K562 (cell line): Measurements from ENCODE around the gene G6PC3. TPM values are rescaled to one million over a fixed set of nuclear protein-coding genes. Genes with fewer than 3 reads are reported as not detected.

Experiments used
- BCOR ChIP-seq: fragments of 450-650 bp; IDR thresholded peaks from 2 replicates; pipeline ENCODE4 v1.6.1; 2016
- CBX2 ChIP-seq: fragments of 200-600 bp; sonication (generic); IDR thresholded peaks from one replicate; pipeline ENCODE4 v1.6.1; 2012; ENCODE audit warnings: mild to moderate bottlenecking, low read length, inconsistent platforms; ENCODE audit not compliant: insufficient read depth, poor library complexity, severe bottlenecking
- CC2D1A ChIP-seq: fragments of 450-650 bp; IDR thresholded peaks from 2 replicates; pipeline ENCODE4 v1.6.1; 2017; ENCODE audit warnings: mild to moderate bottlenecking
- EGR1 ChIP-seq: fragments of 450-650 bp; conservative IDR thresholded peaks from 2 replicates; pipeline ENCODE4 v1.6.1; 2017; ENCODE audit warnings: mild to moderate bottlenecking
- EZH2 ChIP-seq: IDR thresholded peaks from 2 replicates; pipeline ENCODE4 v1.6.1; 2012; ENCODE audit warnings: low read depth, mild to moderate bottlenecking, inconsistent platforms, low read length, borderline replicate concordance
- KDM5B ChIP-seq: fragments of 200-600 bp; sonication (generic); IDR thresholded peaks from 2 replicates; pipeline ENCODE4 v1.6.1; 2012; ENCODE audit warnings: low read depth, mild to moderate bottlenecking, moderate library complexity, low read length, control low read depth, inconsistent platforms; ENCODE audit not compliant: insufficient replicate concordance
- MAZ ChIP-seq, 2 experiments: fragments of 450-650 bp in 1 of 2; sonication (generic) in 1 of 2; formaldehyde crosslinking; IDR thresholded peaks in 1 of 2; conservative IDR thresholded peaks in 1 of 2; 2 replicates each; pipeline versions ENCODE4 v1.4.0 to v1.5.0; 2020; ENCODE audit warnings: mild to moderate bottlenecking in 1 of 2, missing genetic modification reagents in 1 of 2
- NCOR1 ChIP-seq: fragments of 450-650 bp; IDR thresholded peaks from 2 replicates; pipeline ENCODE4 v1.6.1; 2016; ENCODE audit warnings: mild to moderate bottlenecking, moderate library complexity
- NR1H2 ChIP-seq: sonication (generic); formaldehyde crosslinking; IDR thresholded peaks from 2 replicates; pipeline ENCODE4 v1.4.0; 2020; ENCODE audit warnings: mild to moderate bottlenecking, missing genetic modification reagents
- PHTF2 ChIP-seq: fragments of 250-450 bp; sonication (Bioruptor Pico); IDR thresholded peaks from 2 replicates; pipeline ENCODE4 v1.5.0; 2021; ENCODE audit warnings: mild to moderate bottlenecking
- POLR2AphosphoS2 ChIP-seq: IDR thresholded peaks from 2 replicates; pipeline ENCODE4 v1.6.1; 2012; ENCODE audit warnings: low read length, improper control_type of control experiment
- POLR2B ChIP-seq: fragments of 450-650 bp; IDR thresholded peaks from 2 replicates; pipeline ENCODE4 v1.6.1; 2018; ENCODE audit warnings: low read depth; ENCODE audit not compliant: partially characterized antibody
- SIX5 ChIP-seq, 2 experiments: IDR thresholded peaks; 2 replicates each; pipeline ENCODE4 v1.6.1; 2011; ENCODE audit warnings: low read length in 2 of 2, borderline replicate concordance in 1 of 2, low read depth in 1 of 2, mild to moderate bottlenecking in 1 of 2, moderate library complexity in 1 of 2; ENCODE audit not compliant: insufficient read depth in 1 of 2
- SMARCA4 ChIP-seq: fragments of 450-650 bp; IDR thresholded peaks from 2 replicates; pipeline ENCODE4 v1.6.1; 2016
- ZKSCAN3 ChIP-seq: fragments of 250-450 bp; sonication (Bioruptor Pico); IDR thresholded peaks from 2 replicates; pipeline ENCODE4 v1.4.0; 2020
- ZNF165 ChIP-seq: fragments of 250-450 bp; sonication (Bioruptor Pico); IDR thresholded peaks from 2 replicates; pipeline ENCODE4 v1.4.0; 2020; ENCODE audit warnings: borderline replicate concordance
- ZNF830 ChIP-seq: fragments of 250-450 bp; sonication (Bioruptor Pico); IDR thresholded peaks from 2 replicates; pipeline ENCODE4 v1.5.0; 2021; ENCODE audit warnings: mild to moderate bottlenecking
- polyA plus RNA-seq, 8 experiments: library from polyadenylated mRNA; depleted of rRNA in 4 of 8; stranded (reverse) in 5 of 8; unstranded in 3 of 8; fragments of >200 nt; fragmentation: Nextera tagmentation in 2 of 8; fragmentation: Illumina TruSeq in 1 of 8; extraction: Ambion mirVana in 2 of 8; extraction: Trizol in 1 of 8; gene quantifications; 2 replicates each; pipeline versions ENCODE4 v1.2.1 to v1.2.3, GENCODE V29; 2011 to 2014; ENCODE audit warnings: inconsistent platforms in 1 of 8, missing spikeins in 1 of 8
- total RNA-seq, 7 experiments: library from RNA; depleted of rRNA in 6 of 7; stranded (reverse); fragments of >200 nt in 6 of 7; fragmentation: Illumina TruSeq in 2 of 7; extraction: Trizol in 2 of 7; gene quantifications; 2 replicates each; pipeline versions ENCODE4 v1.2.1 to v1.2.3, GENCODE V29; 2011 to 2021; ENCODE audit warnings: low replicate concordance in 1 of 7
- TF ChIP-seq, protein P1 (sequence below): fragments of 450-650 bp; IDR thresholded peaks from 2 replicates; pipeline ENCODE4 v1.7.0; 2016; ENCODE audit warnings: borderline replicate concordance
- TF ChIP-seq, protein P2 (sequence below): sonication (generic); formaldehyde crosslinking; IDR thresholded peaks from 2 replicates; pipeline ENCODE4 v1.8.0; 2023; ENCODE audit warnings: mild to moderate bottlenecking, missing genetic modification reagents
- TF ChIP-seq, protein P3 (sequence below): fragments of 450-650 bp; conservative IDR thresholded peaks from 2 replicates; pipeline ENCODE4 v1.6.1; 2016; ENCODE audit warnings: missing genetic modification characterization, low read depth, mild to moderate bottlenecking, control low read depth, missing compliant biosample characterization
- TF ChIP-seq, protein P4 (sequence below): fragments of 450-650 bp; conservative IDR thresholded peaks from 2 replicates; pipeline ENCODE4 v1.6.1; 2016; ENCODE audit warnings: missing genetic modification characterization, low read depth, mild to moderate bottlenecking, missing compliant biosample characterization, moderate library complexity

Gene G6PC3
- total and polyA plus RNA-seq, 9 of the 15 experiments (the other 6 are each of a cell fraction or from before 2014, with no cell fraction given), result 10.4 to 57.8 (median 31.1) TPM

GRCh38 chr17:44065668-44066203 lies 4.8 kb upstream of the G6PC3 start (continued):
- TF ChIP-seq, protein P1, sequence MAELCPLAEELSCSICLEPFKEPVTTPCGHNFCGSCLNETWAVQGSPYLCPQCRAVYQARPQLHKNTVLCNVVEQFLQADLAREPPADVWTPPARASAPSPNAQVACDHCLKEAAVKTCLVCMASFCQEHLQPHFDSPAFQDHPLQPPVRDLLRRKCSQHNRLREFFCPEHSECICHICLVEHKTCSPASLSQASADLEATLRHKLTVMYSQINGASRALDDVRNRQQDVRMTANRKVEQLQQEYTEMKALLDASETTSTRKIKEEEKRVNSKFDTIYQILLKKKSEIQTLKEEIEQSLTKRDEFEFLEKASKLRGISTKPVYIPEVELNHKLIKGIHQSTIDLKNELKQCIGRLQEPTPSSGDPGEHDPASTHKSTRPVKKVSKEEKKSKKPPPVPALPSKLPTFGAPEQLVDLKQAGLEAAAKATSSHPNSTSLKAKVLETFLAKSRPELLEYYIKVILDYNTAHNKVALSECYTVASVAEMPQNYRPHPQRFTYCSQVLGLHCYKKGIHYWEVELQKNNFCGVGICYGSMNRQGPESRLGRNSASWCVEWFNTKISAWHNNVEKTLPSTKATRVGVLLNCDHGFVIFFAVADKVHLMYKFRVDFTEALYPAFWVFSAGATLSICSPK, result 0 out of 2 replicates have a peak, but pooled peaks have one; percentile 72
- peak; percentile 15 for TF ChIP-seq KDM5B
- TF ChIP-seq, protein P2, sequence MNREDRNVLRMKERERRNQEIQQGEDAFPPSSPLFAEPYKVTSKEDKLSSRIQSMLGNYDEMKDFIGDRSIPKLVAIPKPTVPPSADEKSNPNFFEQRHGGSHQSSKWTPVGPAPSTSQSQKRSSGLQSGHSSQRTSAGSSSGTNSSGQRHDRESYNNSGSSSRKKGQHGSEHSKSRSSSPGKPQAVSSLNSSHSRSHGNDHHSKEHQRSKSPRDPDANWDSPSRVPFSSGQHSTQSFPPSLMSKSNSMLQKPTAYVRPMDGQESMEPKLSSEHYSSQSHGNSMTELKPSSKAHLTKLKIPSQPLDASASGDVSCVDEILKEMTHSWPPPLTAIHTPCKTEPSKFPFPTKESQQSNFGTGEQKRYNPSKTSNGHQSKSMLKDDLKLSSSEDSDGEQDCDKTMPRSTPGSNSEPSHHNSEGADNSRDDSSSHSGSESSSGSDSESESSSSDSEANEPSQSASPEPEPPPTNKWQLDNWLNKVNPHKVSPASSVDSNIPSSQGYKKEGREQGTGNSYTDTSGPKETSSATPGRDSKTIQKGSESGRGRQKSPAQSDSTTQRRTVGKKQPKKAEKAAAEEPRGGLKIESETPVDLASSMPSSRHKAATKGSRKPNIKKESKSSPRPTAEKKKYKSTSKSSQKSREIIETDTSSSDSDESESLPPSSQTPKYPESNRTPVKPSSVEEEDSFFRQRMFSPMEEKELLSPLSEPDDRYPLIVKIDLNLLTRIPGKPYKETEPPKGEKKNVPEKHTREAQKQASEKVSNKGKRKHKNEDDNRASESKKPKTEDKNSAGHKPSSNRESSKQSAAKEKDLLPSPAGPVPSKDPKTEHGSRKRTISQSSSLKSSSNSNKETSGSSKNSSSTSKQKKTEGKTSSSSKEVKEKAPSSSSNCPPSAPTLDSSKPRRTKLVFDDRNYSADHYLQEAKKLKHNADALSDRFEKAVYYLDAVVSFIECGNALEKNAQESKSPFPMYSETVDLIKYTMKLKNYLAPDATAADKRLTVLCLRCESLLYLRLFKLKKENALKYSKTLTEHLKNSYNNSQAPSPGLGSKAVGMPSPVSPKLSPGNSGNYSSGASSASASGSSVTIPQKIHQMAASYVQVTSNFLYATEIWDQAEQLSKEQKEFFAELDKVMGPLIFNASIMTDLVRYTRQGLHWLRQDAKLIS (CRISPR knock-in tag), result 0 out of 2 replicates have a peak, but pooled peaks have one; percentile 64
- TF ChIP-seq SIX5 (IDR thresholded peaks at IDR 0.05; ENCODE audit: borderline replicate concordance in 1 of 2, insufficient read depth in 1 of 2, low read depth in 1 of 2, low read length in 2 of 2), result no peak
- no peak for TF ChIP-seq NR1H2 (CRISPR knock-in tag)
- peak; percentile 36; the same call in 1 of the 2 replicates for TF ChIP-seq BCOR
- TF ChIP-seq POLR2B, result peak; percentile 23
- TF ChIP-seq EZH2, result no peak
- no peak for TF ChIP-seq ZNF830
- TF ChIP-seq ZNF165 (CRISPR knock-in tag), result no peak
- TF ChIP-seq CBX2, result no peak
- TF ChIP-seq NCOR1, result no peak
- no peak for TF ChIP-seq SMARCA4
- TF ChIP-seq, protein P3, sequence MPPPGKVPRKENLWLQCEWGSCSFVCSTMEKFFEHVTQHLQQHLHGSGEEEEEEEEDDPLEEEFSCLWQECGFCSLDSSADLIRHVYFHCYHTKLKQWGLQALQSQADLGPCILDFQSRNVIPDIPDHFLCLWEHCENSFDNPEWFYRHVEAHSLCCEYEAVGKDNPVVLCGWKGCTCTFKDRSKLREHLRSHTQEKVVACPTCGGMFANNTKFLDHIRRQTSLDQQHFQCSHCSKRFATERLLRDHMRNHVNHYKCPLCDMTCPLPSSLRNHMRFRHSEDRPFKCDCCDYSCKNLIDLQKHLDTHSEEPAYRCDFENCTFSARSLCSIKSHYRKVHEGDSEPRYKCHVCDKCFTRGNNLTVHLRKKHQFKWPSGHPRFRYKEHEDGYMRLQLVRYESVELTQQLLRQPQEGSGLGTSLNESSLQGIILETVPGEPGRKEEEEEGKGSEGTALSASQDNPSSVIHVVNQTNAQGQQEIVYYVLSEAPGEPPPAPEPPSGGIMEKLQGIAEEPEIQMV, result no peak
- TF ChIP-seq CC2D1A, result no peak
- TF ChIP-seq, protein P4, sequence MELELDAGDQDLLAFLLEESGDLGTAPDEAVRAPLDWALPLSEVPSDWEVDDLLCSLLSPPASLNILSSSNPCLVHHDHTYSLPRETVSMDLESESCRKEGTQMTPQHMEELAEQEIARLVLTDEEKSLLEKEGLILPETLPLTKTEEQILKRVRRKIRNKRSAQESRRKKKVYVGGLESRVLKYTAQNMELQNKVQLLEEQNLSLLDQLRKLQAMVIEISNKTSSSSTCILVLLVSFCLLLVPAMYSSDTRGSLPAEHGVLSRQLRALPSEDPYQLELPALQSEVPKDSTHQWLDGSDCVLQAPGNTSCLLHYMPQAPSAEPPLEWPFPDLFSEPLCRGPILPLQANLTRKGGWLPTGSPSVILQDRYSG, result no peak
- TF ChIP-seq EGR1, result no peak
- TF ChIP-seq MAZ (CRISPR knock-in tag; conservative IDR thresholded peaks at IDR 0.05 in 1 of 2, IDR thresholded peaks at IDR 0.05 in 1 of 2), result peak in 1 of 2 experiments; percentile 11; a peak in 1 of 4 replicates
- no peak for TF ChIP-seq PHTF2 (CRISPR knock-in tag)
- TF ChIP-seq POLR2AphosphoS2, result no peak
- TF ChIP-seq ZKSCAN3, result no peak
